PC-3 (cell line): ENCODE measurements around the gene UQCC2. TPM values are rescaled to one million over a fixed set of nuclear protein-coding genes. Genes with fewer than 3 reads are reported as not detected.

Source experiments
- ATAC-seq: fragments of 200-7000 bp; cut with Tn5 transposase; 2 replicates; pipeline ENCODE4 v1.9.1; 2020; ENCODE audit warnings: mild to moderate bottlenecking, moderate library complexity
- BruUV-seq: library from RNA; stranded (reverse); fragments of 400-500 nt; replicated peaks from 2 replicates; lab custom pipeline; 2021; lab: Mats Ljungman, UMichigan
- CTCF ChIA-PET: fragments of 300-600 bp; sonication (Branson Sonifier 250); formaldehyde crosslinking; loops from one replicate; lab custom pipeline; 2022; ENCODE audit warnings: antibody characterized with exemption; lab: Charles Lee
- POLR2A ChIA-PET: fragments of 300-600 bp; sonication (Branson Sonifier 250); formaldehyde crosslinking; loops from one replicate; lab custom pipeline; 2022; ENCODE audit warnings: antibody characterized with exemption; ENCODE audit not compliant: unreplicated experiment; lab: Charles Lee
- DNase-seq: peaks from one replicate; pipeline ENCODE4 v3.0.0-alpha.2; 2015
- H2AFZ ChIP-seq: fragments of 300-600 bp; sonication (generic); 2 replicates; pipeline ENCODE4 v1.6.0; 2016; ENCODE audit warnings: antibody characterized with exemption, low read length
- H3F3A ChIP-seq: fragments of 300-600 bp; sonication (generic); one replicate; pipeline ENCODE4 v1.6.0; 2017; ENCODE audit warnings: antibody characterized with exemption, low read length, control low read depth, mild to moderate bottlenecking; ENCODE audit not compliant: unreplicated experiment
- H3K27ac ChIP-seq: fragments of 300-600 bp; sonication (generic); 2 replicates; pipeline ENCODE4 v1.5.1; 2016; ENCODE audit warnings: mild to moderate bottlenecking, low read length
- H3K27me3 ChIP-seq: fragments of 300-600 bp; sonication (generic); 2 replicates; pipeline ENCODE4 v1.6.1; 2016; ENCODE audit warnings: low read length, mixed read lengths
- H3K36me3 ChIP-seq: fragments of 300-600 bp; sonication (generic); 2 replicates; pipeline ENCODE4 v1.6.1; 2016; ENCODE audit warnings: low read depth, mixed run types, low read length, mixed read lengths
- H3K4me1 ChIP-seq: fragments of 300-600 bp; sonication (generic); 2 replicates; pipeline ENCODE4 v1.5.1; 2016; ENCODE audit warnings: low read length; ENCODE audit not compliant: insufficient read depth
- H3K4me2 ChIP-seq: fragments of 300-600 bp; sonication (generic); 2 replicates; pipeline ENCODE4 v1.6.0; 2016; ENCODE audit warnings: low read length
- H3K4me3 ChIP-seq: fragments of 300-600 bp; sonication (generic); 2 replicates; pipeline ENCODE4 v1.5.1; 2016; ENCODE audit warnings: mild to moderate bottlenecking, low read length, mixed read lengths
- H3K79me2 ChIP-seq: fragments of 300-600 bp; sonication (generic); 2 replicates; pipeline ENCODE4 v1.6.1; 2017; ENCODE audit warnings: low read length, mixed read lengths
- H3K9ac ChIP-seq: fragments of 300-600 bp; sonication (generic); 2 replicates; pipeline ENCODE4 v1.6.0; 2016; ENCODE audit warnings: mild to moderate bottlenecking, low read length
- H3K9me2 ChIP-seq: fragments of 300-600 bp; sonication (generic); replicated peaks from 2 replicates; pipeline ENCODE4 v1.6.1; 2016; ENCODE audit warnings: mixed run types, low read length, mixed read lengths
- H3K9me3 ChIP-seq: fragments of 300-600 bp; sonication (generic); 2 replicates; pipeline ENCODE4 v1.6.1; 2016; ENCODE audit warnings: low read length, mixed read lengths
- H4K20me1 ChIP-seq: fragments of 300-600 bp; sonication (generic); 2 replicates; pipeline ENCODE4 v1.6.1; 2016; ENCODE audit warnings: low read length, mixed read lengths
- EZH2 ChIP-seq: fragments of 300-600 bp; sonication (generic); IDR thresholded peaks from one replicate; pipeline ENCODE4 v1.6.1; 2017; ENCODE audit warnings: antibody characterized with exemption, mild to moderate bottlenecking, low read length; ENCODE audit not compliant: unreplicated experiment
- EZH2phosphoT487 ChIP-seq: fragments of 300-600 bp; sonication (generic); IDR thresholded peaks from 2 replicates; pipeline ENCODE4 v1.6.1; 2018; ENCODE audit warnings: mild to moderate bottlenecking, antibody characterized with exemption, low read length, borderline replicate concordance
- intact Hi-C: fragments of 100-400 bp; cut with micrococcal nuclease; formaldehyde crosslinking; loops from 2 replicates; pipeline ENCODE4 v1.9.0; 2023
- total RNA-seq: library from RNA; depleted of rRNA; stranded (reverse); fragments of >200 nt; gene quantifications from 2 replicates; pipeline ENCODE4 v1.2.3, GENCODE V29; 2014
- TF ChIP-seq, protein P1 (sequence below): fragments of 300-600 bp; sonication (generic); conservative IDR thresholded peaks from 2 replicates; pipeline ENCODE4 v1.5.1; 2017; ENCODE audit warnings: antibody characterized with exemption, low read depth, mild to moderate bottlenecking, low read length

UQCC2 gene
- total RNA-seq, 1 experiment from 2014 or later, result 107 TPM

DNA sequence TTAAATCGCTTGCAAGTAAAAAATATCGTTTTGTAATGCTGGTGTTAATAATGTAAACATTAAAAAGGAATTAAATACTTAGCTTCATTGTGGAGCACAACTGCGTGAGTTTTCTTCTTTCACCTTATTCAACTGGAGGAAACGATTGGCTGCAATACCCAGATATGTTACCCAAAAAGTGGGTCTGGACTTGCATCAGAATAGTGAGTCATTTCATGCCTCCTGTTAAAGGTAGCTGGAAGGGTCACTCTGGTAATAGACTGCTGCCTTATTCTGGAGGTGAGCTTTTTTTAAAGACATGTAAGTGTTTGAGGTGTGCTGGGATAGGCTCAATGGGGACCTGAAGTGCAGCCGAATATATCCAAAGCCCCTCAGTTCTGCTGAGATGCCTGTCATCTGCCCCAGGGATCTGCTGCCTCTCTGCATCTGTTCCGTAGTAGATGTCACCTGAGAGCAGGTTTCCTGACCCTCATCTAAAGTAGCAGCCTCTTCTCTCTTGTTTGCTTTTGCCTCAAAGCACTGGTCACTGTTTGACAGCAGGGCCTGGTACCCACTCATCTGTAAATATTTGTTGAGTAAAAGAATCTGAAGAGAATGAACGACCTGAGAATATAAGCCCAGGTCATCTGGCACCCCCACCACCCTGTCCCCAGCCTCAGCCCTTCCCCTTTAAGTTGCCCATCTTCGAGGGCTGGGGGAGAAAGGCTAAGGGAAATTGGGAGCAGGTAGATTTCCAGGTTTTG is 5.6 kb upstream of the UQCC2 start:
- Histone ChIP-seq H3K4me1 (peaks cover 27% of the 10 kb centered on the region), H3K9me2 (no peaks in the 10 kb centered on the region), H3K4me2 (no peak overlapping the region), H3K4me3 (no peak overlapping the region), H3K36me3 (no peaks in the 10 kb centered on the region), H3K27ac (no peak overlapping the region), H3K9ac (no peak overlapping the region), H3K9me3 (no peaks in the 10 kb centered on the region), H3K27me3 (no peaks in the 10 kb centered on the region), H2AFZ (no peak overlapping the region), H3K79me2 (no peaks in the 10 kb centered on the region), H3F3A (no peaks in the 10 kb centered on the region), H4K20me1 (no peaks in the 10 kb centered on the region)
- intact Hi-C loops, result no loop called here
- DNase-seq (peak; percentile 19), ATAC-seq (peak; percentile 10; the same call in 1 of the 2 replicates)
- ChIA-PET CTCF (interaction anchor here (0.5 to 1.0 kb wide), 2 partner anchors 26 to 275 kb away, joined by 3 read pairs; no protein-coding TSS in a partner anchor), POLR2A (interaction anchor here (0.5 to 0.6 kb wide), 2 partner anchors 43 to 151 kb away, joined by 3 to 7 read pairs; no protein-coding TSS in a partner anchor)
- TF ChIP-seq EZH2phosphoT487, result no peak
- TF ChIP-seq, protein P1, sequence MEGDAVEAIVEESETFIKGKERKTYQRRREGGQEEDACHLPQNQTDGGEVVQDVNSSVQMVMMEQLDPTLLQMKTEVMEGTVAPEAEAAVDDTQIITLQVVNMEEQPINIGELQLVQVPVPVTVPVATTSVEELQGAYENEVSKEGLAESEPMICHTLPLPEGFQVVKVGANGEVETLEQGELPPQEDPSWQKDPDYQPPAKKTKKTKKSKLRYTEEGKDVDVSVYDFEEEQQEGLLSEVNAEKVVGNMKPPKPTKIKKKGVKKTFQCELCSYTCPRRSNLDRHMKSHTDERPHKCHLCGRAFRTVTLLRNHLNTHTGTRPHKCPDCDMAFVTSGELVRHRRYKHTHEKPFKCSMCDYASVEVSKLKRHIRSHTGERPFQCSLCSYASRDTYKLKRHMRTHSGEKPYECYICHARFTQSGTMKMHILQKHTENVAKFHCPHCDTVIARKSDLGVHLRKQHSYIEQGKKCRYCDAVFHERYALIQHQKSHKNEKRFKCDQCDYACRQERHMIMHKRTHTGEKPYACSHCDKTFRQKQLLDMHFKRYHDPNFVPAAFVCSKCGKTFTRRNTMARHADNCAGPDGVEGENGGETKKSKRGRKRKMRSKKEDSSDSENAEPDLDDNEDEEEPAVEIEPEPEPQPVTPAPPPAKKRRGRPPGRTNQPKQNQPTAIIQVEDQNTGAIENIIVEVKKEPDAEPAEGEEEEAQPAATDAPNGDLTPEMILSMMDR, result no peak
- TF ChIP-seq EZH2, result no peak
- BruUV-seq, result no TSS peak

DNA sequence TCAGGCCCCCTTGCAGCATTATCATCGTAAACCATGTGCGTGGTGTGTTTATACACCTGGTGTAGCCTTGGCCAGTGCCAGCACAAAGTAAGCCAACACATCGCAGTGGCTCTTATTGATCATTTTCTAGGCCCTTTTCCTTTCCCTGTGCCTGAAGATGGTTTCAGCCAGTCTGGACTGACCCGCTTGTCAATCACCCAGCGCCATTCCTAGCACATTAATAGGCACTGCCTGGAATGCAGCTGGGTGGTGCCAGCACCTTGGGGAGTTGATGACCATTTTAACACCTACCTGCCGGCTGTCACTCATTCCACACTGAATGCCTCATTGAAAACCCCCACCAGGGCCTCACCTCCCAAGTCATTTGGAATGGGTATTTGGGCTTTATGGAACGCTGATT is 4.9 kb upstream of the UQCC2 start:
- Histone ChIP-seq H3K27ac (no peak overlapping the region), H2AFZ (no peak overlapping the region), H3K27me3 (no peaks in the 10 kb centered on the region), H3K36me3 (no peaks in the 10 kb centered on the region), H3K9ac (no peak overlapping the region), H4K20me1 (no peaks in the 10 kb centered on the region), H3K9me2 (no peaks in the 10 kb centered on the region), H3F3A (no peaks in the 10 kb centered on the region), H3K4me2 (no peak overlapping the region), H3K9me3 (no peaks in the 10 kb centered on the region), H3K79me2 (no peaks in the 10 kb centered on the region), H3K4me1 (peaks cover 27% of the 10 kb centered on the region), H3K4me3 (no peak overlapping the region)
- DNase-seq, result no peak
- intact Hi-C loops, result no loop called here
- CTCF ChIA-PET, result interaction anchor here (1.0 kb wide), 1 partner anchor 27 kb away, joined by 3 read pairs; no protein-coding TSS in a partner anchor
- POLR2A ChIA-PET, result interaction anchor here (0.5 kb wide), 1 partner anchor 150 kb away, joined by 7 read pairs; no protein-coding TSS in a partner anchor
- TF ChIP-seq EZH2phosphoT487 (no peak), EZH2 (no peak)
- TF ChIP-seq, protein P1, result no peak
- no peak for ATAC-seq
- BruUV-seq, result no TSS peak

DNA sequence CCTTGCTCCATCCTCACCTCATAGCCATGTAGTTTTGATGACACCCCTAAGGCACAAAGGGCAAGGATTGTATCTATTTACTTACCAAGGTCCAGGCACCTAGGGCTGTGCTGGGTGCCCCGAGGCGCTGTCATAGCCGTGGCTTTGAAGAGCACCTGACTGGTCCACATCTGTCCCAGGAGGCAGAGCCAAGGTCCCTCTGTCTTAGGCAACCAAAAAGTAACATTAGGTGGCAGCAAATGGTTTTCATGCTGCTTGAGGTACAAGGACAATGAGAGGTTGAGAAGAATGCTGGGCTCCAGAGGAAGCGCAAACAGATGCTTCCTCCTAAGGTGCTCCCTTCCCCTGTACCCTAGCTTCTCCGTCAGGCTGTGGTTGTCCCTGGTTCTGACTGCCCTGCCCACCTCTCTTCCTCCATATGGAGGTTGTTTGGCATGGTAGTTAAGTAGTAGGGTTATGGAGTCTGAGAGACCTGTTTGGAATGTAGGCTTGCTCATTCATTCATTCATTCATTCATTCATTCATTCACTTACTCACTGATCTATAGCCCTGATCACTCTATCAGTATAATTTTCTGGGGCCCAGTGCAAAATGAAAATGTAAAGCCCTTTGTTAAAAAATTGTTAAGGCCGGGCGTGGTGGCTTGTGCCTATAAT is 3.0 kb upstream of the UQCC2 start:
- intact Hi-C loops, result no loop called here
- Histone ChIP-seq H3K9ac (no peak overlapping the region), H3K4me2 (no peak overlapping the region), H3K9me2 (no peaks in the 10 kb centered on the region), H3K27me3 (no peaks in the 10 kb centered on the region), H3K9me3 (no peaks in the 10 kb centered on the region), H3K27ac (no peak overlapping the region), H3K36me3 (peaks cover 7% of the 10 kb centered on the region; the same call in 1 of the 2 replicates), H4K20me1 (no peaks in the 10 kb centered on the region), H3K4me1 (peaks cover 32% of the 10 kb centered on the region), H3K4me3 (no peak overlapping the region), H3F3A (no peaks in the 10 kb centered on the region), H3K79me2 (peaks cover 18% of the 10 kb centered on the region), H2AFZ (no peak overlapping the region)
- ATAC-seq (no peak), DNase-seq (no peak)
- no TSS peak for BruUV-seq
- ChIA-PET POLR2A (no interaction called here), CTCF (no interaction called here)
- TF ChIP-seq, protein P1, result no peak
